GM20431 (cell line): Measurements from ENCODE around the gene SPSB2.

ENCODE experiments used
- in situ Hi-C: fragments of 300-500 bp; cut with MseI, MboI; formaldehyde crosslinking; loops from one replicate; pipeline ENCODE4 v1.15.0; 2020; ENCODE audit warnings: low sequenced_read_pairs; ENCODE audit not compliant: unreplicated experiment

The SPSB2 gene

DNA sequence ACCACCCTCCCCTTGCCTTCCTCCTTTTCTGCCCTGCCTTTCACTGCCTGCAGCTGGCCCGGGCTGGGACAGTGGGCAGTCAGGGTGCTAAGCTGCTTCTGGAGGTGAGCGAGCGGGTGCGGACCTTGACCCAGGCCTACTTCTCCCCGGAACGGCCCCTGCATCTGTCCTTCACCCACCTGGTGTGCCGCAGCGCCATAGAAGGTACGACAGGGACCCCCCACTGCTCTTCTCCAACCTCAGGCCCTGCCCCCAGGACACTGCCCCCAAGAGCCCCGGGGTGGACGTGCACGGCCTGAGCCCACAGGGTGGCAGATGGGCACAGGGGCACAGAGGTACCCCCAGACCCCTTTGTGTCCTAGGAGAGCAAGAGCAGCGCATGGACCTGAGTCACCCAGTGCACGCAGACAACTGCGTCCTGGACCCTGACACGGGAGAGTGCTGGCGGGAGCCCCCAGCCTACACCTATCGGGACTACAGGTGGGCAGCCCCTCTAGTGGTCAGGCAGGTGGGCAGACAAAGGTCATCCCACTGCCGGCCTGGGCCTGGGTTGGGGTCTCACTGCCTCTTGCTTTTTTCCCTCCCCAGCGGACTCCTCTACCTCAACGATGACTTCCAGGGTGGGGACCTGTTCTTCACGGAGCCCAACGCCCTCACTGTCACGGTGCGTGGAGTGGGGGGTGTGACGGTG is 35.6 kb downstream of the SPSB2 start:
- in situ Hi-C loops, result loop anchor here (25.0 kb wide), 1 partner anchor 100 kb away; no protein-coding TSS in a partner anchor

DNA sequence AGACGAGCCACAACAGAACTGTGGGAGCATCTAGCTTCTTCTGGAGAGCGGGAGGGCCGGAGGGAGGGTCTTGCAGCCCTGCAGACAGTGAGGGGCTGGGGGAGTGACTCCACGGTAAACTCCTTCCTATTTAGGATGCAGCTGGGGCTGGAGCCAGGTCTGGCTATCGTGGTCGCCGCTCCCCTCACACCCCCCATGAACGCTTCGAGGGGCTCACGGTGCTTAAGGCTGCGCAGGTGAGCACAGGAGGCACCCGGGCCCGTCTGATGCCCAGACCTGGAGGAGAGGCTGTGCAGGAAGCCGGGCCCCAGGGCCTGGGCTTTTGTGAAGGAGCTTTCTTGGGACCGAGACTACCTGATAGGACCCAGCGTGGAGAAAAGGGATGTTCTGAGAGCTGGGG is 36.3 kb downstream of the SPSB2 start:
- in situ Hi-C loops, result loop anchor here (25.0 kb wide), 1 partner anchor 100 kb away; no protein-coding TSS in a partner anchor

DNA sequence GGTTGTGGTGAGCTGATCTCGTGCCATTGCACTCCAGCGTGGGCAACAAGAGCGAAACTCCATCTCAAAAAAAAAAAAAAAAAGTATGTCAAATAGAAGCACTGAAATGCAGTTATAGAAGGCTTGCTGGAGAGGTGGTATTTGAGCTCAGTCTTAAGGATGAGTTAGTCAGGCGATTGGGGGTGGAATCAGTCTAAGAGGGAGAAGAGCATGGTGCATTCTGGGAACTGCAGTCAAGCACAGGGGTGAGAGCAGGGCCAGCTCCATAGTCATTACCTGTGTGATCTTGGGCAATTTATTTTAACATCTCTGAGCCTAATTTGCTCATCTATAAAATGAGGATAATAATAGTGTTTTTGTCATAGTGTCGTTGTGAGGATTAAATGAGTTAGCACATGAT is 38.2 kb downstream of the SPSB2 start:
- in situ Hi-C loops, result loop anchor here (25.0 kb wide), 1 partner anchor 98 kb away; no protein-coding TSS in a partner anchor

DNA sequence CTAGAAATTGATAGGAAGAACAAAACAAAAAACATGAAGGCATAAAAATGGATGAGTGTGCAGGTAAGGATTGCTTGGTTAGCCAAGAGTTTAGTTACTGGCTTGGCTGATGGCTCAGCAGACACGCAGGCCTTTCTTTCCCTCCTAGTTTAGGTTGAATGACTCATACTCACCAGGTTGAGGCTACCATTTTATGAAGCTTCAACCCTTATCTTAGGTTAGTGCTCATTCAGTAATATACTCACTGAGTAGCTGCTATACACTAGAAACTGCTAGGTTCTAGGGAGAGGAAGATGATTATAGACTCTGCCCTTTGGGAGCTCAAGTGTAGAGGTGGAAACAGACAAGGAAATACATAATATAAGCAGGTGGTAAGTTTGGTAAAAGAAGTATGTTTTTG is 38.8 kb downstream of the SPSB2 start:
- in situ Hi-C loops, result loop anchor here (25.0 kb wide), 1 partner anchor 97 kb away; no protein-coding TSS in a partner anchor

DNA sequence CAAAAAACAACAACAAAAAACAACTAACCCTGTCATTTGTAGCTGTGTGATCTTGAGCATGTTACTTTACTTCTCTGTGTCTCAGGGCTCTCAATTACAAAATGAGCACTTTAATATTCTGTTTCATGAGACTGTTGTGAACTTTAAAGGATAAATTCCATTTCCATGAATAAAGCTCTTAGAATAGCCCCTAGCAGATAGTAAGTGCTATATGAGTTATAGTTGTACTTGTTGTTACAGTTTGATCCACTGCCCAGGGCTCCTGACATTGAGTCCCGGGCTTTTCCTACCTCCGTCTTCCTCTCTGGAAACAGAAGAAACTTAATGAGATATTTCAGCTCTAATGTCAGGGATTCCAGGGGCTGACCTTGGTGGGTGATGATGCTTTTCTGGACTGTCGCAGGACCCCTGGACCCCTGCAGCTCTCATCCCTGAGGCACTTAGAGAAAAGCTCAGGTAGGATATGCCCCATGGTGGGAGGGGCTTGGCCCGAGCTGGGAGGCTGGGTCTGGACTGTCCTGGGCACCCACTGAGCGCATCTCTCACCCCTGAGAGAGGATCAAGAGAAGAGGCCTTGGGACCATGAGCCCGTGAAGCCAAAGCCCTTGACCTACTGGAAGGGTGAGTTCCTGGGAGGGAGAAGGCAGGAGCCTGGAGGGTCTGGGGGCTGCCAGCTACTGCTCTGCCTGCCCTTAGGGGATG is 39.8 kb downstream of the SPSB2 start:
- in situ Hi-C loops, result loop anchor here (25.0 kb wide), 1 partner anchor 96 kb away; no protein-coding TSS in a partner anchor

DNA sequence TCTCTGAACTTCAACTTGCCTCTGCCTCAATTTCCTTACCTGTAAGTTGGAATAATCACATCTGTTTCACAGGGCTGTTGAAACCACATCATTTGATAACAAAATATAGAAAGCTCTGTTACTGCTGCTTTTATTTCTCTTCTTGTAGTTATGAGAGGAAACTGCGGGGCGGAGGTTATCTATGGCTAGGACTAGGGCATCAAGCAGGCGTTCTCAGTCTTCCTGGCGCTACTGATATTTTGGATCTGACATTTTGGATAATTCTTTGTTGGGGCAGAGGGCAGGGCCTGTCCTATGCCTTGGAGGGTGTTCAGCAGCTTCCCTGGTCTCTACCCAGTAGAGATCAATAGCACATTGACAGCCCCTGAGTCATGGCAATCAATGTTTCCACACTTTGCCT is 41.0 kb downstream of the SPSB2 start:
- in situ Hi-C loops, result loop anchor here (25.0 kb wide), 1 partner anchor 95 kb away; no protein-coding TSS in a partner anchor

DNA sequence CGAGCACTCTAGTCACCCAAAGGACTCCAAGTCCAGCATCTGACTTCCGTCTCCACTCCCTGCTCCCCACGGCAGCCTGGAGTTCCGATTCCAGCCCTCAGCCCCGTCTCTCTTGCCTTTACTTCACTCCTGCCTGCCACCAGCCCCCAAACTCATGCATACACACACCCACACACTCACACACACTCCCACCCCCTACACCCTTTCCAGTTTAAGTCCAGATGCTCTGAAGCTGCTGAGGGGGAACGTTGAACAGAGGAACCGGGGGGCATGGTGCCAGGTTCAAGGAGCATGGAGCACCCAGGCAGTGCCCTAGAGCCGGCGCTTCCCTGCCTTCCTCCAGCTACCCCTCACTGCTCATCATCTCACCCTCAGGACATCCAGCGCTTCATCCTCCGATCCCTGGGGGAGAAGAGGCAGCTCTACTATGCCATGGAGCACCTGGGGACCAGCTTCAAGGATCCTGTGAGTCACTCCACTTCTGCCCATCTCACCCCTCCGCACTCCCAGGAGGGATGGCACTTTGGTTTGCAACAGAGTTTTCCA is 41.6 kb downstream of the SPSB2 start:
- in situ Hi-C loops, result loop anchor here (25.0 kb wide), 1 partner anchor 94 kb away; no protein-coding TSS in a partner anchor

DNA sequence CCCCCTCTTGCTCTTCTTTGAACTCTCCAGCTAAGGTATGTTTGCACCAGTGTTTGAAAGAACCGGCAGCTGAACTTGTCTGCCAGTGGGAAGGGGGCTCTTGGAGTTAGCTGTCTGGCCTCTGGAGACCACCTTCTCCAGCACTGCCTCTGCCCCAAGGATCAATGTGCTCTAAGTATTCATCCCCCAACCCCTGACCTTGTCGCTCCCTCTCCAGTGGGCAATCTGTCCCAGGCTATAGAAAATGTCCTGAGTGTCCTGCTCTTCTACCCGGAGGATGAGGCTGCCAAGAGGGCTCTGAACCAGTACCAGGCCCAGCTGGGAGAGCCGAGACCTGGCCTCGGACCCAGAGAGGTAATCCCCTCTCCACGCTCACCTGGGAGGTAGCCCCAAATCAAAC is 42.1 kb downstream of the SPSB2 start:
- in situ Hi-C loops, result loop anchor here (25.0 kb wide), 1 partner anchor 94 kb away; no protein-coding TSS in a partner anchor

DNA sequence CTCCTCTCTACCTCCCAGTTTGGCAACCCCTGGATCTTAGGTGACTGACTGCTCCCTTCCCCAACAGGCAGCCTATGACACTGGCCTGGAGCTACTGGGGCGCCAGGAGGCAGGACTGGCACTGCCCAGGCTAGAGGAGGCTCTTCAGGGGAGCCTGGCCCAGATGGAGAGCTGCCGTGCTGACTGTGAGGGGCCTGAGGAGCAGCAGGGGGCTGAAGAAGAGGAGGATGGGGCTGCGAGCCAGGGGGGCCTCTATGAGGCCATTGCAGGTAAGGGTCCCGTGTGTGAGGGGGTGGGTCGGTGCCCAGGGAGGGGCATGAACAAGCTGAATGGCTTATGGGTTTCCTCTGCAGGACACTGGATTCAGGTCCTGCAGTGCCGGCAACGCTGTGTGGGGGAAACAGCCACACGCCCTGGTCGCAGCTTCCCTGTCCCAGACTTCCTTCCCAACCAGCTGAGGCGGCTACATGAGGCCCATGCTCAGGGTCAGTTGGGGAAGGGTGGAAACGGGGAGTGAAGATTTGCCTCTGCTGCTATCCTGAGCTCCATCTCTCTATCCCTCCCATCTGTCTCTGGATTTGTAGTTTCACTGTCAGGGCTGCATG is 42.7 kb downstream of the SPSB2 start:
- in situ Hi-C loops, result loop anchor here (25.0 kb wide), 1 partner anchor 93 kb away; no protein-coding TSS in a partner anchor

DNA sequence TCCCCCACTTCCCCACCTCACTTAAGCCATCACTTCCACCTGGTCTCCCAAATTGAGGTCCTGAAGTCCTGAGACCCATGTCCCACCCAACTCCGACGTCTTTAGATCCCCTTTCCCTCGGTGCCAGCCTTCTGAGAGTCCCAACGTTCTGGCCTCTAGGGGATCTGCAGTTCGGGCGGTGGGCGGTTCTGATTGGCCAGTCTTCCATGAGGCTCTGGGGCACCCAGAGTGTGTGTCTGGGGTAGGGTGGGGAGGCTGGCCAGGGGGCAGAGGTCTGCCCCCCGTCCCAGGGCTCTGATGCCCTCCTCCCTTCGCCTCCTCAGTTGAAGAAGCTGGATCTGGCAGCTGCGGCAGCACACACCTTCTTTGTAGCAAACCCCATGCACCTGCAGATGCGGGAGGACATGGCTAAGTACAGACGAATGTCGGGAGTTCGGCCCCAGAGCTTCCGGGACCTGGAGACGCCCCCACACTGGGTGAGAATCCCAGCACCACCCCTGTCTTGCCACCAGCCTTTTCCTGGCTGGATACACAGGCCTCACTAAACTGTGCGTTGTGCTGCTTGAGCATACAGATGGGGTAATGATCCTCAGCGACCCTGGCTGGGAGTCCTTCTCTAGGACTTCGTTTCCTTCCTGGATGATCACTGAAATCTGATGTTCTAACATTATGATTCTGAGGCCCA is 43.4 kb downstream of the SPSB2 start:
- in situ Hi-C loops, result loop anchor here (25.0 kb wide), 1 partner anchor 92 kb away; no protein-coding TSS in a partner anchor

DNA sequence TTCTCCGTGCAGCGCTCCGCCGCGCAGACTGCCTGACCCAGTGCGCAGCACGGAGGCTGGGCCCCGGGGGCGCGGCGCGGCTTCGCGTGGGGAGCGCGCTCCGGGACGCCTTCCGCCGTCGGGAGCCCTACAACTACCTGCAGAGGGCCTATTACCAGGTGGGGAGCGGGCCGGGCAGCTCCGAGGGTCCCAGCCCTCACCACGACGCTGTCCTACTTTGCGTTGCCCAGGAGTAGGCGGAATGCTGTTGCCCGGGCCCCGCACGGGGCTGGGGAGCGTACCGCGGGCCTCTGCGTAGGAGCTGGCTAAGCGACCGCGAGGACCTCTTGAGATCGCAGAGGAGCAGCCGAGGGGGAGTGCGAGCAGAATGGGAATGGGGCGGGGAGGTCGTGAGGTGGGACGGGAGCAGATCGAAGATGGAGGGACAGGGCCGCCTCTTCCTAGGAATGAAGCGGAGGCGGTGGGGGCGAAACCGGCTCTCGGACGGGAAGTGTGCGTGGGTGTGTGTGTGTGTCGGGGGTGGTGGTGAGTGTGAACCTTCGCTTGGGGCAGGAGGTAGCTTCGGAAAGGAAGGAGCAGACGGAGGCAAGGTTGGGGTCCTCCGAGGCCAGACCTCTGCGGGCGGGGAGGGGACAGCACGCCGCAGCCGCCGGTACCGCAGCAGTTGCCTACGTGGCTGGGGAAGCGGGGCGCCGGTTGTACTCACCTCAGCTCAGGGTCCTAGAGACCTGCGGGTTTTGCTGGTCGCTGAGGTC is 44.1 kb downstream of the SPSB2 start:
- in situ Hi-C loops, result loop anchor here (25.0 kb wide), 1 partner anchor 92 kb away; no protein-coding TSS in a partner anchor

DNA sequence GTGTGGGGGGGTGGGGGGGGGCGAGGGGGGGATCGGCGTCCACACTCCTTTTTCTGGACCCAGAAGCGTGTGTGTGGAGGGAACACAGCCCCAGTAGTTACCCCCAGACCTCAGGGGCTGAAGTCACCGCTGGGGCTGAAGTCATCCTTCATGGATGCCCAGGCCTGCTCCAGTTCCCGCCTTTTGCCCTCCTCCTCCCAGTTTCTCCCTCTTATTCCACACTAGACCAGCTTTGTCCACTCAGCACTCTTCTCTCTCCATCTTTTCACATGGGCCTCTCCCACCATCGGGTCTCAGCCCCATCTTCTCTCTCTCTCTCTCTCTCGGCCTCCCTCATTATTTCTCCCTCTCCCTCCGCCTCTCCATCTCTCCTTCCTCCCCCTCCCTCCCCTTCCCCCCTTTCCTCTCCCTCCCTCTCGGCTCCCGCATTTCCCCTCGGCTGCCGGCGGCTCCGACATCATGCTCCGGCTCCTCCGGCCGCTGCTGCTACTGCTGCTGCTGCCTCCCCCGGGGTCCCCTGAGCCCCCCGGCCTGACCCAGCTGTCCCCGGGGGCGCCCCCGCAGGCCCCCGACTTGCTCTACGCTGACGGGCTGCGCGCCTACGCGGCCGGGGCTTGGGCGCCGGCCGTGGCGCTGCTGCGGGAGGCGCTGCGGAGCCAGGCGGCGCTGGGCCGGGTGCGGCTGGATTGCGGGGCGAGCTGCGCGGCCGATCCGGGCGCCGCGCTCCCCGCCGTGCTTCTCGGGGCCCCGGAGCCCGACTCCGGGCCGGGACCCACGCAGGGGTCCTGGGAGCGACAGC is 44.9 kb downstream of the SPSB2 start, which contains the start of gene P3H3:
TSS of gene P3H3 (plus strand) at position 426 of the 799 bp plus-strand sequence. CDS start at position 460, 34 bp downstream.
- in situ Hi-C loops, result loop anchor here (25.0 kb wide), 1 partner anchor 91 kb away; no protein-coding TSS in a partner anchor

DNA sequence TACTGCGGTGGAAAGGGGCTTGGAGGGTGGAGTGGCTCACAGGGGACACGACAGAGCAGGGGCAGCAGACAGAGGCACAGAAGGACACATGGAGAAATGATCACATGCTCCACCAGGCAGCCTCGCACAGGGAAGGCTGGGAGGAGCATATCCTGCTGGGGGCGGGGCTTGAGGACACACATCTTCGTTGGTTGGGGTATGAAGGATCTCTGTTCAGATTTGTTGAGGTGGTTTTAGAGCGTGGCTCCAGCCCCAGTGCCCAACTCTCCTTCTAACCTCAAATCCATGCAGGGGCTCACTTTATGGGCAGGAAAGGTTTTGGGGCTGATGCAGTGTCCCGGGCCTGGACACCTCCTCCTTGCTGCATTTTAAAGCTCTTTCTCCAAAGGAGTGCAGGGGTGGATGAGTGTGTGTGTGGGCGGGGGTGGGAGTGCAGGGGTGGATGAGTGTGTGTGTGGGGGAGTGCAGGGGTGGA is 45.6 kb downstream of the SPSB2 start:
- in situ Hi-C loops, result loop anchor here (25.0 kb wide), 1 partner anchor 90 kb away; no protein-coding TSS in a partner anchor

DNA sequence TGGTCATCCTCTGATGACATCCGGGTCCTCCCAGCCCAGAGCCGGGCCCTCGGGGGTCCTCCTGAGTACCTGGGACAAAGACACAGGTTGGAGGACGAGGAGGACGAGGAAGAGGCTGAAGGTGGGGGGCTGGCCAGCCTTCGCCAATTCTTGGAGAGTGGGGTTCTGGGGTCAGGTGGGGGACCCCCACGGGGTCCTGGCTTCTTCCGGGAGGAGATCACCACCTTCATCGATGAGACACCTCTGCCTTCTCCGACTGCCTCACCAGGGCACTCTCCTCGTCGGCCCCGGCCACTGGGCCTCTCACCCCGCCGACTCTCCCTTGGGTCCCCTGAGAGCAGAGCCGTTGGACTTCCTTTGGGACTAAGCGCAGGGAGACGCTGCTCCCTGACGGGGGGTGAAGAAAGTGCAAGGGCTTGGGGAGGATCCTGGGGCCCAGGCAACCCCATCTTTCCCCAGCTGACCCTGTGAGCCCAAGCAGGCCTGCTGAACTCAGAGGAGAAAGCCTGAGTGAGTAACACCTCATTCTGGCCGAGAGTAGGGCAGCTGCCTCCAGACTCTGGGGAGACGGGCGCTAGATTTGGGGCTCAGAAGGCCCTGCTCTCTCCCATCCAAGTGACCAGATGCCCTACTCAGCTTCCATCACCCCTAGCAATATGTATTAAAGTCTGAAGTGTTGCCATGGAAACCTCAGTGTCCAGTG is 46.2 kb downstream of the SPSB2 start:
- in situ Hi-C loops, result loop anchor here (25.0 kb wide), 1 partner anchor 90 kb away; no protein-coding TSS in a partner anchor

DNA sequence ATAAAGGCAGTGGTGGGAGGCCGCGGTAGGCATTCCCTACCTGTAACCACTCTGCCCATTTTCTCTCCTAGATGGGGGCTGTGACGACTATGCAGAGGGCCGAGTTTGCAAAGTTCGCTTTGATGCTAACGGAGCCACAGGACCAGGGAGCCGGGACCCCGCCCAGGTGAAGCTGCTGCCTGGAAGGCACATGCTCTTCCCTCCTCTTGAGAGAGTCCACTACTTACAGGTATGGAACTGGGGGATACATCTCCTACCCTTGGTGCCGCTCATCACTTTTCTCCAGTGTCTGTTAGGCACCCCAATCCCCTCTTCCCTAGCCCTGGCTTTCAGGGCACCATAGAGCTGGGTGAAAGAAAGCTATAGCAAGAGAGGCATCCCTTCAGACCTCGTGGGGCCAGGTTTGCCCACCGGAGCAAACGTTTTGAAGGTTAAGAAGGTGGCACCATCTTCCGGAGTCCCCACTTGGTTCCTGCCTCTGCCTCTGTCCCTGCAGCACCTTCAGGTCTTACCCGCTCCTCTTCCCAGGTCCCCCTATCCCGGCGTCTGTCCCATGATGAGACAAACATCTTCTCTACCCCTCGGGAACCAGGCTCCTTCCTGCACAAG is 46.9 kb downstream of the SPSB2 start:
- in situ Hi-C loops, result loop anchor here (25.0 kb wide), 1 partner anchor 89 kb away; no protein-coding TSS in a partner anchor

DNA sequence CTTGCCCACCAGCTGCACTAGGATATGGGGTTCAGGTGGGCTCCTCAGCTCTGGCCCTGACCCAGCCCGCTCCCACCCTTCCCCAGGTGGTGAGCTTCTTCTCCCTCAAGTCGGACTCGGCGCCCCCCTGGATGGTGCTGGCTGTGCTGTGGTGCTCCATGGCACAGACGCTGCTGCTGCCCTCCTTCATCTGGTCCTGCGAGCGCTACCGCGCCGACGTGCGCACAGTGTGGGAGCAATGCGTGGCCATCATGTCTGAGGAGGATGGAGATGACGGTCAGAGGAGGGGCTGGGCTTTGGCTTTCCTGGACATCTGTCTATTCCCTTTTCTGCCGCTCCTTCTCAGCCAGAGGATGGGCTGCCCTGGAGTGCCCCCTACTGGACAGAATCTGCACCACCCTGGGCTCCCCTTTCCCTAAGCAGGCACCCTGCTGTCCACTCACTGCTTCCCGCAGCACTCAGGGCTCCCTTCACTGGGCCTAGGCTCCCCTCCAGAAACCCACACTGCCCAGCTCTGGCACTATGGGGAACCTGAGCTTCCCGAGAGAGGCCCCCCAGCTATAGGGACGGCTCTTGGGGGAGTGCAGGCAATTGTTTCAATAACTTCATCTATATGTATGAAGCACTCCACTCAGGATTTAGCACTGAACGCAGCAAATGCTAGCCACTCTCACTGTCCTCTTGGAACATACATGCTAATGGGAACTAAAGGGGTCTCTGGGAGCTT is 47.5 kb downstream of the SPSB2 start:
- in situ Hi-C loops, result loop anchor here (25.0 kb wide), 1 partner anchor 88 kb away; no protein-coding TSS in a partner anchor
